ENCODE results near the gene CTTNBP2NL. TPM values are rescaled to one million over a fixed set of nuclear protein-coding genes. Genes with fewer than 3 reads are reported as not detected.
A peak's percentile ranks its signal among the peaks of the same experiment; 100 is the strongest.
"Not testable (repeated sequence)": the region's sequence is repeated elsewhere in the genome, so short reads cannot be mapped to it uniquely, and the experiment has no call there.

Gene CTTNBP2NL
- total and polyA plus RNA-seq, 2 donors: 4.2 to 4.8 TPM

GRCh38 chr1:112486063-112486462 is 90.0 kb downstream of the CTTNBP2NL start:
- H3K27me3 ChIP-seq (ENCODE audit: control insufficient read depth in 2 of 2, insufficient read depth in 1 of 2, low read length in 1 of 2); H3K4me3 ChIP-seq (ENCODE audit: low read length in 2 of 2); H3K9me3 ChIP-seq (ENCODE audit: control insufficient read depth in 2 of 2, insufficient read depth in 1 of 2, low read length in 1 of 2); H3K4me1 ChIP-seq (ENCODE audit: control insufficient read depth in 2 of 2, insufficient read depth in 2 of 2, low read length in 2 of 2); DNase-seq (ENCODE audit: low read depth in 6 of 9, low spot score in 9 of 9); H3K36me3 ChIP-seq (ENCODE audit: control insufficient read depth in 2 of 2, insufficient read depth in 2 of 2, low read length in 1 of 2); H3K27ac ChIP-seq (ENCODE audit: low read depth in 1 of 2, low read length in 1 of 2): not testable (repeated sequence)
- 93% methylated on average over 1 of the region's 1 CpG for WGBS

GRCh38 chr1:112487686-112488085 is 91.7 kb downstream of the CTTNBP2NL start:
- H3K36me3 ChIP-seq (ENCODE audit: control insufficient read depth in 2 of 2, insufficient read depth in 2 of 2, low read length in 1 of 2); DNase-seq (ENCODE audit: low read depth in 6 of 9, low spot score in 9 of 9); H3K4me3 ChIP-seq (ENCODE audit: low read length in 2 of 2); H3K27ac ChIP-seq (ENCODE audit: low read depth in 1 of 2, low read length in 1 of 2); H3K4me1 ChIP-seq (ENCODE audit: control insufficient read depth in 2 of 2, insufficient read depth in 2 of 2, low read length in 2 of 2); H3K27me3 ChIP-seq (ENCODE audit: control insufficient read depth in 2 of 2, insufficient read depth in 1 of 2, low read length in 1 of 2); H3K9me3 ChIP-seq (ENCODE audit: control insufficient read depth in 2 of 2, insufficient read depth in 1 of 2, low read length in 1 of 2): not testable (repeated sequence)
- 90% methylated on average over 6 of the region's 6 CpGs for WGBS

GRCh38 chr1:112488141-112488540 is 92.1 kb downstream of the CTTNBP2NL start:
- H3K4me3 ChIP-seq (ENCODE audit: low read length in 2 of 2): no peak overlapping the region
- DNase-seq (ENCODE audit: low read depth in 6 of 9, low spot score in 9 of 9): no peak
- H3K9me3 ChIP-seq (ENCODE audit: control insufficient read depth in 2 of 2, insufficient read depth in 1 of 2, low read length in 1 of 2): no peaks in the 10 kb centered on the region
- H3K27ac ChIP-seq (ENCODE audit: low read depth in 1 of 2, low read length in 1 of 2): no peak overlapping the region
- no peaks in the 10 kb centered on the region for H3K4me1 ChIP-seq (ENCODE audit: control insufficient read depth in 2 of 2, insufficient read depth in 2 of 2, low read length in 2 of 2)
- H3K27me3 ChIP-seq (ENCODE audit: control insufficient read depth in 2 of 2, insufficient read depth in 1 of 2, low read length in 1 of 2): peaks cover 0 to 4% of the 10 kb centered on the region in 2 donors
- no peaks in the 10 kb centered on the region for H3K36me3 ChIP-seq (ENCODE audit: control insufficient read depth in 2 of 2, insufficient read depth in 2 of 2, low read length in 1 of 2)
- 97% methylated on average over 5 of the region's 5 CpGs for WGBS

GRCh38 chr1:112492076-112492475 is 96.1 kb downstream of the CTTNBP2NL start:
- Histone ChIP-seq H3K27me3 (ENCODE audit: control insufficient read depth in 2 of 2, insufficient read depth in 1 of 2, low read length in 1 of 2) (peaks cover 0 to 8% of the 10 kb centered on the region in 2 donors), H3K36me3 (ENCODE audit: control insufficient read depth in 2 of 2, insufficient read depth in 2 of 2, low read length in 1 of 2) (no peaks in the 10 kb centered on the region), H3K4me3 (ENCODE audit: low read length in 2 of 2) (no peak overlapping the region), H3K27ac (ENCODE audit: low read depth in 1 of 2, low read length in 1 of 2) (no peak overlapping the region), H3K9me3 (ENCODE audit: control insufficient read depth in 2 of 2, insufficient read depth in 1 of 2, low read length in 1 of 2) (no peaks in the 10 kb centered on the region), H3K4me1 (ENCODE audit: control insufficient read depth in 2 of 2, insufficient read depth in 2 of 2, low read length in 2 of 2) (no peaks in the 10 kb centered on the region)
- DNase-seq (ENCODE audit: low read depth in 6 of 9, low spot score in 9 of 9): no peak
- 40% methylated on average over 1 of the region's 1 CpG for WGBS

- 97% methylated on average over 6 of the region's 6 CpGs for WGBS
- Histone ChIP-seq H3K27me3 (ENCODE audit: control insufficient read depth in 2 of 2, insufficient read depth in 1 of 2, low read length in 1 of 2) (peaks cover 0 to 9% of the 10 kb centered on the region in 2 donors), H3K4me1 (ENCODE audit: control insufficient read depth in 2 of 2, insufficient read depth in 2 of 2, low read length in 2 of 2) (no peaks in the 10 kb centered on the region), H3K9me3 (ENCODE audit: control insufficient read depth in 2 of 2, insufficient read depth in 1 of 2, low read length in 1 of 2) (no peaks in the 10 kb centered on the region), H3K36me3 (ENCODE audit: control insufficient read depth in 2 of 2, insufficient read depth in 2 of 2, low read length in 1 of 2) (no peaks in the 10 kb centered on the region), H3K4me3 (ENCODE audit: low read length in 2 of 2) (no peak overlapping the region), H3K27ac (ENCODE audit: low read depth in 1 of 2, low read length in 1 of 2) (no peak overlapping the region)
- no peak for DNase-seq (ENCODE audit: low read depth in 6 of 9, low spot score in 9 of 9)
These were observed 97.3 kb downstream of the CTTNBP2NL start for GRCh38 chr1:112493351-112493750.

- no peaks in the 10 kb centered on the region for H3K9me3 ChIP-seq (ENCODE audit: control insufficient read depth in 2 of 2, insufficient read depth in 1 of 2, low read length in 1 of 2)
- 93% methylated on average over 5 of the region's 5 CpGs for WGBS
- H3K27me3 ChIP-seq (ENCODE audit: control insufficient read depth in 2 of 2, insufficient read depth in 1 of 2, low read length in 1 of 2): peaks cover 8 to 30% of the 10 kb centered on the region in 2 donors
- no peaks in the 10 kb centered on the region for H3K36me3 ChIP-seq (ENCODE audit: control insufficient read depth in 2 of 2, insufficient read depth in 2 of 2, low read length in 1 of 2)
- DNase-seq (ENCODE audit: low read depth in 6 of 9, low spot score in 9 of 9): no peak
- no peaks in the 10 kb centered on the region for H3K4me1 ChIP-seq (ENCODE audit: control insufficient read depth in 2 of 2, insufficient read depth in 2 of 2, low read length in 2 of 2)
- H3K4me3 ChIP-seq (ENCODE audit: low read length in 2 of 2): no peak overlapping the region
- no peak overlapping the region for H3K27ac ChIP-seq (ENCODE audit: low read depth in 1 of 2, low read length in 1 of 2)
These were observed 100.3 kb downstream of the CTTNBP2NL start for GRCh38 chr1:112496290-112496689.

GRCh38 chr1:112501810-112502641 is 106.0 kb downstream of the CTTNBP2NL start:
- 2% methylated on average over 65 of the region's 65 CpGs for whole genome bisulfite sequencing
- H3K27me3 ChIP-seq (ENCODE audit: control insufficient read depth in 2 of 2, insufficient read depth in 1 of 2, low read length in 1 of 2): peaks cover 39 to 80% of the 10 kb centered on the region in 2 donors

GRCh38 chr1:112502826-112503225 is 106.8 kb downstream of the CTTNBP2NL start:
- Histone ChIP-seq H3K4me3 (ENCODE audit: low read length in 2 of 2) (no peak overlapping the region), H3K9me3 (ENCODE audit: control insufficient read depth in 2 of 2, insufficient read depth in 1 of 2, low read length in 1 of 2) (no peaks in the 10 kb centered on the region), H3K27me3 (ENCODE audit: control insufficient read depth in 2 of 2, insufficient read depth in 1 of 2, low read length in 1 of 2) (peaks cover 45 to 86% of the 10 kb centered on the region in 2 donors), H3K4me1 (ENCODE audit: control insufficient read depth in 2 of 2, insufficient read depth in 2 of 2, low read length in 2 of 2) (peaks cover 2 to 10% of the 10 kb centered on the region in 2 donors), H3K36me3 (ENCODE audit: control insufficient read depth in 2 of 2, insufficient read depth in 2 of 2, low read length in 1 of 2) (no peaks in the 10 kb centered on the region), H3K27ac (ENCODE audit: low read depth in 1 of 2, low read length in 1 of 2) (no peak overlapping the region)
- no peak for DNase-seq (ENCODE audit: low read depth in 6 of 9, low spot score in 9 of 9)
- 78% methylated on average over 2 of the region's 2 CpGs for WGBS

More at GRCh38 chr1:112501810-112502641, 106.0 kb downstream of the CTTNBP2NL start:
- DNase-seq (ENCODE audit: low read depth in 6 of 9, low spot score in 9 of 9): peak in 4 of 9 donors; percentile 34 to 58 (median 45)
- peaks cover 0 to 6% of the 10 kb centered on the region in 2 donors for H3K4me1 ChIP-seq (ENCODE audit: control insufficient read depth in 2 of 2, insufficient read depth in 2 of 2, low read length in 2 of 2)
- H3K27ac ChIP-seq (ENCODE audit: low read depth in 1 of 2, low read length in 1 of 2): no peak overlapping the region
- no peaks in the 10 kb centered on the region for H3K9me3 ChIP-seq (ENCODE audit: control insufficient read depth in 2 of 2, insufficient read depth in 1 of 2, low read length in 1 of 2)
- no peaks in the 10 kb centered on the region for H3K36me3 ChIP-seq (ENCODE audit: control insufficient read depth in 2 of 2, insufficient read depth in 2 of 2, low read length in 1 of 2)
- peak overlapping the region in 1 of 2 donors; percentile 47 for H3K4me3 ChIP-seq (ENCODE audit: low read length in 2 of 2)

GRCh38 chr1:112504001-112504660 is 108.1 kb downstream of the CTTNBP2NL start:
- H3K4me1 ChIP-seq (ENCODE audit: control insufficient read depth in 2 of 2, insufficient read depth in 2 of 2, low read length in 2 of 2): peaks cover 9 to 19% of the 10 kb centered on the region in 2 donors
- WGBS: 93% methylated on average over 11 of the region's 11 CpGs
- DNase-seq (ENCODE audit: low read depth in 6 of 9, low spot score in 9 of 9): no peak
- H3K27me3 ChIP-seq (ENCODE audit: control insufficient read depth in 2 of 2, insufficient read depth in 1 of 2, low read length in 1 of 2): peaks cover 58 to 93% of the 10 kb centered on the region in 2 donors
- H3K27ac ChIP-seq (ENCODE audit: low read depth in 1 of 2, low read length in 1 of 2): no peak overlapping the region
- no peaks in the 10 kb centered on the region for H3K36me3 ChIP-seq (ENCODE audit: control insufficient read depth in 2 of 2, insufficient read depth in 2 of 2, low read length in 1 of 2)
- no peaks in the 10 kb centered on the region for H3K9me3 ChIP-seq (ENCODE audit: control insufficient read depth in 2 of 2, insufficient read depth in 1 of 2, low read length in 1 of 2)
- H3K4me3 ChIP-seq (ENCODE audit: low read length in 2 of 2): no peak overlapping the region

Measured in thymus (tissue), 11 donors.